DND-41 (cell line): ENCODE measurements around the gene KCNK16.

Experiments used
- ATAC-seq: fragments of 200-7000 bp; cut with Tn5 transposase; 3 replicates; pipeline ENCODE4 v1.9.1; 2021; ENCODE audit warnings: low read depth; ENCODE audit not compliant: insufficient read depth
- DNase-seq: peaks from one replicate; pipeline ENCODE4 v3.0.0-alpha.2; 2020
- H2AFZ ChIP-seq: 2 replicates; pipeline ENCODE4 v1.6.0; 2012; ENCODE audit warnings: low read depth, low read length
- H3K27ac ChIP-seq: 2 replicates; pipeline ENCODE4 v1.5.1; 2012; ENCODE audit warnings: low read length, inconsistent platforms
- H3K27me3 ChIP-seq: fragments of 200-600 bp; sonication (generic); 2 replicates; pipeline ENCODE4 v1.6.0; 2012; ENCODE audit warnings: low read length, mild to moderate bottlenecking, inconsistent platforms; ENCODE audit not compliant: insufficient read depth, poor library complexity
- H3K36me3 ChIP-seq: 2 replicates; pipeline ENCODE4 v1.5.1; 2012; ENCODE audit warnings: low read length, inconsistent platforms; ENCODE audit not compliant: insufficient read depth
- H3K4me1 ChIP-seq: 2 replicates; pipeline ENCODE4 v1.5.1; 2012; ENCODE audit warnings: mild to moderate bottlenecking, low read length; ENCODE audit not compliant: insufficient read depth
- H3K4me2 ChIP-seq: 2 replicates; pipeline ENCODE4 v1.6.0; 2012; ENCODE audit warnings: mild to moderate bottlenecking, moderate library complexity, low read length, inconsistent platforms; ENCODE audit not compliant: insufficient read depth
- H3K4me3 ChIP-seq, 2 experiments: fragments of 200-600 bp in 1 of 2; shearing (Covaris generic) in 1 of 2; 2 replicates each; pipeline ENCODE4 v1.5.1; 2012 to 2016; ENCODE audit warnings: inconsistent platforms in 2 of 2, low read length in 2 of 2, mild to moderate bottlenecking in 2 of 2, low read depth in 1 of 2, moderate library complexity in 1 of 2
- H3K79me2 ChIP-seq: 2 replicates; pipeline ENCODE4 v1.6.0; 2012; ENCODE audit warnings: low read length, inconsistent platforms; ENCODE audit not compliant: insufficient read depth
- H3K9ac ChIP-seq: 2 replicates; pipeline ENCODE4 v1.6.0; 2012; ENCODE audit warnings: low read depth, mild to moderate bottlenecking, inconsistent platforms, low read length, moderate library complexity
- H3K9me3 ChIP-seq: 2 replicates; pipeline ENCODE4 v1.5.1; 2012; ENCODE audit warnings: low read length, moderate library complexity, mild to moderate bottlenecking, inconsistent platforms; ENCODE audit not compliant: insufficient read depth, severe bottlenecking
- H4K20me1 ChIP-seq: 2 replicates; pipeline ENCODE4 v1.6.0; 2012; ENCODE audit warnings: low read length; ENCODE audit not compliant: insufficient read depth
- EZH2 ChIP-seq: IDR thresholded peaks from 3 replicates; pipeline ENCODE4 v1.6.1; 2012; ENCODE audit warnings: borderline replicate concordance, low read depth, mild to moderate bottlenecking, moderate library complexity, low read length, inconsistent platforms; ENCODE audit not compliant: severe bottlenecking
- TF ChIP-seq, protein P1 (sequence below): IDR thresholded peaks from 2 replicates; pipeline ENCODE4 v1.5.1; 2012; ENCODE audit warnings: borderline replicate concordance, low read length, moderate library complexity, mild to moderate bottlenecking; ENCODE audit not compliant: poor library complexity, severe bottlenecking; ENCODE audit errors: extremely low read depth

The KCNK16 gene

GRCh38 chr6:39341352-39341751 is 18.9 kb upstream of the KCNK16 start:
- TF ChIP-seq, protein P1, sequence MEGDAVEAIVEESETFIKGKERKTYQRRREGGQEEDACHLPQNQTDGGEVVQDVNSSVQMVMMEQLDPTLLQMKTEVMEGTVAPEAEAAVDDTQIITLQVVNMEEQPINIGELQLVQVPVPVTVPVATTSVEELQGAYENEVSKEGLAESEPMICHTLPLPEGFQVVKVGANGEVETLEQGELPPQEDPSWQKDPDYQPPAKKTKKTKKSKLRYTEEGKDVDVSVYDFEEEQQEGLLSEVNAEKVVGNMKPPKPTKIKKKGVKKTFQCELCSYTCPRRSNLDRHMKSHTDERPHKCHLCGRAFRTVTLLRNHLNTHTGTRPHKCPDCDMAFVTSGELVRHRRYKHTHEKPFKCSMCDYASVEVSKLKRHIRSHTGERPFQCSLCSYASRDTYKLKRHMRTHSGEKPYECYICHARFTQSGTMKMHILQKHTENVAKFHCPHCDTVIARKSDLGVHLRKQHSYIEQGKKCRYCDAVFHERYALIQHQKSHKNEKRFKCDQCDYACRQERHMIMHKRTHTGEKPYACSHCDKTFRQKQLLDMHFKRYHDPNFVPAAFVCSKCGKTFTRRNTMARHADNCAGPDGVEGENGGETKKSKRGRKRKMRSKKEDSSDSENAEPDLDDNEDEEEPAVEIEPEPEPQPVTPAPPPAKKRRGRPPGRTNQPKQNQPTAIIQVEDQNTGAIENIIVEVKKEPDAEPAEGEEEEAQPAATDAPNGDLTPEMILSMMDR: no peak
- no peak for TF ChIP-seq EZH2
- H3K36me3 ChIP-seq: no peaks in the 10 kb centered on the region
- no peak for DNase-seq
- H3K4me3 ChIP-seq: no peak overlapping the region
- H3K27ac ChIP-seq: no peak overlapping the region
- no peak overlapping the region for H3K4me2 ChIP-seq
- H3K79me2 ChIP-seq: no peaks in the 10 kb centered on the region
- peaks cover 5% of the 10 kb centered on the region for H3K27me3 ChIP-seq
- no peak overlapping the region for H2AFZ ChIP-seq
- no peaks in the 10 kb centered on the region for H3K4me1 ChIP-seq
- H3K9ac ChIP-seq: no peak overlapping the region
- no peaks in the 10 kb centered on the region; the same call in 1 of the 2 replicates for H4K20me1 ChIP-seq
- no peak for ATAC-seq
- H3K9me3 ChIP-seq: no peaks in the 10 kb centered on the region

GRCh38 chr6:39339868-39340550 is 17.5 kb upstream of the KCNK16 start:
- no peak overlapping the region for H2AFZ ChIP-seq
- H3K4me1 ChIP-seq: no peaks in the 10 kb centered on the region
- TF ChIP-seq, protein P1: no peak
- TF ChIP-seq EZH2: no peak
- no peak overlapping the region for H3K4me2 ChIP-seq
- no peaks in the 10 kb centered on the region for H3K9me3 ChIP-seq
- H3K9ac ChIP-seq: no peak overlapping the region
- no peaks in the 10 kb centered on the region for H3K79me2 ChIP-seq
- H3K4me3 ChIP-seq: no peak overlapping the region
- H3K36me3 ChIP-seq: no peaks in the 10 kb centered on the region
- DNase-seq (no peak), ATAC-seq (no peak)
- no peak overlapping the region for H3K27ac ChIP-seq
- H3K27me3 ChIP-seq: peaks cover 5% of the 10 kb centered on the region
- no peaks in the 10 kb centered on the region; the same call in 1 of the 2 replicates for H4K20me1 ChIP-seq

DNA sequence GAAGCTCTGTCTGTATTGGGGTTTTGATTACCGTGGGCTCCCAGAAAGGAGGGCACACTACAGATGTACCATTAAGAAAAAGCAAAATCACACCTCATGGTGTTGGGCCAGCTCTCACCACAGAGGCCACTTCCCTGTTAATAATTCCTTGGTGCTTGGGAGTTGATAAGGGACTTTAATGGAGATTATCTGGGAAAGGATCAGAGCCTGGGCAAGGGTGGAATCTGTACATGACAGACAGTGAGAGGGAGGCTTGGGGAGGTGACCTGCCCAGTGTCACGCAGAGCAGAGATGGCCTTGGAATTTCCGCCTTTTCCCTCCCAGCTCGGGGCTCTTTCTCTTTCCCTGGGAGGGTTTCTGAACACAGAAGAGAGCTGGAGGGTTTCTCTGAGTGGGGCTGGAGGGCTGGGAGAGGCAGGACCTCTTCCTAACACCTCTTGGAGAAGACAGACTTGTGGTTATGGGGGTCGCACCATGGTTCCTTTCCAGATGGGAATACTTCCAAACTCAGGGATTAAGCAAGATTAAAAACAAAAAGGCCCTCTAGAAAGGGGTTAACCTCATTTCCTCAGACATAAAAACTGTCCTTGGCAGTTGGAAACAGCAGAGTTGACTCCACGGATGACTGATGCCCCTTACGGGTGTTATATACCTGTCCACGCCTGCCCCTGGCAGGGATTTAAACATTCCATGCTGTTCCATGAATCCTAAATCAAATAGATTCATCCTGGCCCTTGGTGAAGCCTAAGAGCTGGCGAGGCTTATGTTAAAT is 16.8 kb upstream of the KCNK16 start:
- no peak overlapping the region for H3K9ac ChIP-seq

More for the DNA sequence above, 16.8 kb upstream of the KCNK16 start:
- Histone ChIP-seq H3K36me3 (no peaks in the 10 kb centered on the region), H3K4me2 (no peak overlapping the region), H3K27me3 (peaks cover 5% of the 10 kb centered on the region), H3K79me2 (no peaks in the 10 kb centered on the region), H3K4me3 (no peak overlapping the region), H2AFZ (no peak overlapping the region), H3K27ac (no peak overlapping the region), H3K9me3 (no peaks in the 10 kb centered on the region), H3K4me1 (no peaks in the 10 kb centered on the region), H4K20me1 (no peaks in the 10 kb centered on the region; the same call in 1 of the 2 replicates)
- DNase-seq (no peak), ATAC-seq (no peak)
- no peak for TF ChIP-seq EZH2
- TF ChIP-seq, protein P1: no peak
